IMR-90 (cell line): ENCODE measurements around the gene KRTAP10-5.

Source experiments
- CTCF ChIP-seq: conservative IDR thresholded peaks from 2 replicates; pipeline ENCODE4 v1.5.1; 2012; ENCODE audit warnings: mild to moderate bottlenecking, low read depth, low read length, improper control_type of control experiment
- MAFK ChIP-seq: IDR thresholded peaks from 2 replicates; pipeline ENCODE4 v1.6.1; 2012; ENCODE audit warnings: low read depth, low read length, improper control_type of control experiment
- MXI1 ChIP-seq: IDR thresholded peaks from 2 replicates; pipeline ENCODE4 v1.6.1; 2012; ENCODE audit warnings: low read depth, mild to moderate bottlenecking, low read length, moderate library complexity, borderline replicate concordance
- RFX5 ChIP-seq: IDR thresholded peaks from 2 replicates; pipeline ENCODE4 v1.8.0; 2012; ENCODE audit warnings: low read depth, mild to moderate bottlenecking, low read length, moderate library complexity

- TF ChIP-seq CTCF (no peak), RFX5 (no peak), MXI1 (no peak), MAFK (no peak)
Observed at GRCh38 chr21:44547656-44548331, 32.6 kb downstream of the KRTAP10-5 start.
